Breast epithelium (tissue), 3 donors: ENCODE data around the gene C1QTNF7.

Experiments
- CTCF ChIP-seq, 3 donors: fragments of 450-650 bp; IDR thresholded peaks; one replicate each; pipeline ENCODE4 v1.5.1; 2016 to 2017; ENCODE audit warnings: antibody characterized with exemption in 3 of 3, mild to moderate bottlenecking in 3 of 3, moderate library complexity in 3 of 3
- POLR2AphosphoS5 ChIP-seq, 3 donors: sonication (generic); formaldehyde crosslinking; IDR thresholded peaks; one replicate each; pipeline ENCODE4 v1.6.1; 2017; ENCODE audit warnings: antibody characterized with exemption in 3 of 3

DNA sequence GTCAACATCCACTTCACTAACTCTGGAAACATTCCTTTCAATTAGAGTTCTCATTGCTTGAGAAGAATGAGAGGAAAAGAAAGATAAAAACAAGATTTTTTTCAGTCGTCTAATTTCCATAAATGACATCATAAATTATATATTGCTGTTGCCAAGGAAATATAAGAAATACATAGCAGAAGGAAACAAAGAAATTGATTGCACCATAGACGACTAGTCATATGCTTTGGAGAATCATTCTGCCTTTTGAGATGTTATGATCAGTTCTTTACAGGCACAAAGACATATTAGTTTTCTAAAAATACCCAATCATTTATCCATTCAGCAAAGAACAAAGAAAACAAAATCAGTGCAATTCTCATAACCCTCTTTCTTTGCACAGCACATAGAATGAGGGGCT is 672 bp upstream of the C1QTNF7 start:
- TF ChIP-seq CTCF (IDR thresholded peaks at IDR 0.05) (no peak), POLR2AphosphoS5 (IDR thresholded peaks at IDR 0.05) (no peak)
